ENCODE data around the gene NPL. TPM values are rescaled to one million over a fixed set of nuclear protein-coding genes. Genes with fewer than 3 reads are reported as not detected.

The NPL gene
- 1.3 and 1.7 TPM in 2 replicates for total RNA-seq

GRCh38 chr1:182789138-182790076 lies at the start of gene NPL:
TSS of gene NPL (plus strand) at chr1:182789773. CDS start at chr1:182794372, 4,599 bp downstream.

GRCh38 chr1:182839209-182840066 lies 49.9 kb downstream of the NPL start, which contains the start of gene DHX9:
TSS of gene DHX9 (plus strand) at chr1:182839347. CDS start at chr1:182842567, 3,220 bp downstream.

Other genes with a start within 250 kb of the NPL start
- gene RNASEL, start 200.5 kb upstream of the NPL start, total RNA-seq, result 2.2 and 2.8 TPM in 2 replicates
- gene RGS16, start 185.4 kb upstream of the NPL start, total RNA-seq, result 0.13 TPM in 1 of 2 replicates, not detected in the other
- gene RGS8, start 105.2 kb upstream of the NPL start, total RNA-seq, result not detected in 2 replicates
- gene DHX9, start 49.6 kb downstream of the NPL start, total RNA-seq, result 263 and 296 TPM in 2 replicates
- not detected in 2 replicates for gene SHCBP1L, start 163.4 kb downstream of the NPL start, total RNA-seq
- 364 and 409 TPM in 2 replicates for gene LAMC1, start 233.6 kb downstream of the NPL start, total RNA-seq

All from thoracic aorta endothelial cell (primary cell).